Transverse colon (tissue), 4 donors: ENCODE results near the gene CEMIP2. TPM values are rescaled to one million over a fixed set of nuclear protein-coding genes. Genes with fewer than 3 reads are reported as not detected.

Experiments
- DNase-seq: peaks from one replicate; pipeline ENCODE4 v3.0.0-alpha.2; 2019
- H3K27ac ChIP-seq, 4 donors: fragments of 200-600 bp; sonication (generic); 2 replicates each; pipeline ENCODE4 v1.5.1; 2016 to 2018; ENCODE audit warnings: inconsistent platforms in 4 of 4
- H3K27me3 ChIP-seq: fragments of 200-600 bp; sonication (generic); 2 replicates; pipeline ENCODE4 v1.5.1; 2017; ENCODE audit warnings: inconsistent platforms
- H3K36me3 ChIP-seq, 4 donors: fragments of 200-600 bp; sonication (generic); 2 replicates each; pipeline ENCODE4 v1.5.1; 2017 to 2019; ENCODE audit warnings: inconsistent platforms in 4 of 4
- H3K4me1 ChIP-seq, 4 donors: fragments of 200-600 bp; sonication (generic); 2 replicates each; pipeline ENCODE4 v1.5.1; 2017 to 2020; ENCODE audit warnings: inconsistent platforms in 4 of 4
- H3K4me3 ChIP-seq, 4 donors: fragments of 200-600 bp; sonication (generic); 1 replicate in 1 of 4; 2 replicates in 3 of 4; pipeline versions ENCODE4 v1.5.1 to v1.6.1; 2017 to 2019; ENCODE audit warnings: inconsistent platforms in 4 of 4
- H3K9me3 ChIP-seq, 2 donors: fragments of 200-600 bp; sonication (generic); 2 replicates each; pipeline ENCODE4 v1.5.1; 2017 to 2019; ENCODE audit warnings: inconsistent platforms in 2 of 2
- CTCF ChIP-seq, 5 experiments: fragments of 200-600 bp in 3 of 5; fragments of 450-650 bp in 2 of 5; sonication (generic) in 3 of 5; IDR thresholded peaks; 1 replicate in 2 of 5; 2 replicates in 3 of 5; pipeline ENCODE4 v1.5.1; 2016 to 2017; ENCODE audit warnings: antibody characterized with exemption in 5 of 5, inconsistent platforms in 3 of 5, mild to moderate bottlenecking in 2 of 5, moderate library complexity in 1 of 5
- EP300 ChIP-seq: sonication (generic); formaldehyde crosslinking; IDR thresholded peaks from one replicate; pipeline ENCODE4 v1.6.1; 2017; ENCODE audit warnings: antibody characterized with exemption, low read depth
- POLR2A ChIP-seq: fragments of 450-650 bp; IDR thresholded peaks from one replicate; pipeline ENCODE4 v1.6.1; 2016; ENCODE audit warnings: antibody characterized with exemption, mild to moderate bottlenecking, moderate library complexity
- POLR2AphosphoS5 ChIP-seq, 3 donors: sonication (generic); formaldehyde crosslinking; IDR thresholded peaks; one replicate each; pipeline ENCODE4 v1.6.1; 2016; ENCODE audit warnings: antibody characterized with exemption in 3 of 3
- WGBS, 2 donors: methylation state at CpG; one replicate each; pipeline ENCODE4 v1.1.5; 2018; ENCODE audit warnings: low coverage in 1 of 2; 5-methylcytosine and 5-hydroxymethylcytosine counted together
- in situ Hi-C, 4 donors: fragments of 200-750 bp; cut with MboI; loops; one replicate each; pipeline versions ENCODE4 v1.15.0 to v1.15.1; 2017; ENCODE audit warnings: low sequenced_read_pairs in 3 of 4, low pct_ligation_motif_present in 1 of 4, low pct_unique_long_range_greater_than_20kb in 1 of 4
- intact Hi-C: fragments of 100-400 bp; cut with DNase I; formaldehyde crosslinking; loops from one replicate; pipeline ENCODE4 v1.15.1; 2023; ENCODE audit warnings: low total_unique reads
- total RNA-seq, 4 donors: library from RNA; depleted of rRNA; stranded (reverse); fragments of >200 nt; gene quantifications; one replicate each; pipeline ENCODE4 v1.1.0, GENCODE V29; 2016

The CEMIP2 gene
- total RNA-seq, 4 donors from 2014 or later, result 56.3 to 352 (median 236) TPM

GRCh38 chr9:71719088-71719487 lies 49.2 kb downstream of the CEMIP2 start:
- intact Hi-C loops, result no loop called here
- DNase-seq, result no peak
- Histone ChIP-seq H3K9me3 (no peaks in the 10 kb centered on the region), H3K36me3 (peaks cover 0 to 33% (median 13%) of the 10 kb centered on the region in 4 donors), H3K4me1 (peaks cover 0 to 3% (median 0%) of the 10 kb centered on the region in 4 donors), H3K27ac (peak overlapping the region in 1 of 4 donors; percentile 25), H3K4me3 (no peak overlapping the region), H3K27me3 (no peaks in the 10 kb centered on the region)
- in situ Hi-C loops, result no loop called here
- no peak for TF ChIP-seq POLR2AphosphoS5 (IDR thresholded peaks at IDR 0.05)
- TF ChIP-seq CTCF (IDR thresholded peaks at IDR 0.05), result no peak
- no peak for TF ChIP-seq POLR2A
- TF ChIP-seq EP300, result no peak
- 87 to 90% methylated on average over 3 of the region's 3 CpGs for WGBS, 2 donors

- Histone ChIP-seq H3K4me3 (no peak overlapping the region), H3K9me3 (no peaks in the 10 kb centered on the region), H3K36me3 (peaks cover 0 to 33% (median 15%) of the 10 kb centered on the region in 4 donors), H3K27me3 (no peaks in the 10 kb centered on the region), H3K27ac (no peak overlapping the region), H3K4me1 (peaks cover 0 to 3% (median 0%) of the 10 kb centered on the region in 4 donors)
- DNase-seq, result no peak
- in situ Hi-C loops (no loop called here), intact Hi-C loops (no loop called here)
- WGBS, 2 donors, result 91 to 96% methylated on average over 2 of the region's 2 CpGs
- no peak for TF ChIP-seq POLR2A
- TF ChIP-seq CTCF (IDR thresholded peaks at IDR 0.05), result peak; percentile 19 to 54 (median 38)
Measured at GRCh38 chr9:71716138-71716909, 52.0 kb downstream of the CEMIP2 start.

GRCh38 chr9:71710856-71711255 lies 57.5 kb downstream of the CEMIP2 start:
- H3K4me1 ChIP-seq, result no peaks in the 10 kb centered on the region
- in situ Hi-C loops (no loop called here), intact Hi-C loops (no loop called here)
- DNase-seq, result no peak
- no peak overlapping the region for H3K27ac ChIP-seq
- H3K27me3 ChIP-seq, result no peaks in the 10 kb centered on the region
- peaks cover 0 to 49% (median 22%) of the 10 kb centered on the region in 4 donors for H3K36me3 ChIP-seq
- no peak overlapping the region for H3K4me3 ChIP-seq
- no peaks in the 10 kb centered on the region for H3K9me3 ChIP-seq
- TF ChIP-seq POLR2A (no peak), CTCF (IDR thresholded peaks at IDR 0.05) (no peak), EP300 (no peak), POLR2AphosphoS5 (IDR thresholded peaks at IDR 0.05) (no peak)

- no peak for TF ChIP-seq POLR2A
- no peak for TF ChIP-seq EP300
- no peak for TF ChIP-seq POLR2AphosphoS5 (IDR thresholded peaks at IDR 0.05)
- no peak overlapping the region for H3K27ac ChIP-seq
- in situ Hi-C loops (no loop called here), intact Hi-C loops (no loop called here)
- peaks cover 0 to 49% (median 22%) of the 10 kb centered on the region in 4 donors for H3K36me3 ChIP-seq
- H3K4me1 ChIP-seq, result peaks cover 0 to 2% (median 0%) of the 10 kb centered on the region in 4 donors
- WGBS, 2 donors, result 82 to 87% methylated on average over 5 of the region's 5 CpGs
- no peak for DNase-seq
- no peaks in the 10 kb centered on the region for H3K27me3 ChIP-seq
- no peak overlapping the region for H3K4me3 ChIP-seq
- no peaks in the 10 kb centered on the region for H3K9me3 ChIP-seq
Measured at GRCh38 chr9:71710201-71710600, 58.1 kb downstream of the CEMIP2 start.
